Measurements from ENCODE around the gene UBE2L5.

DNA sequence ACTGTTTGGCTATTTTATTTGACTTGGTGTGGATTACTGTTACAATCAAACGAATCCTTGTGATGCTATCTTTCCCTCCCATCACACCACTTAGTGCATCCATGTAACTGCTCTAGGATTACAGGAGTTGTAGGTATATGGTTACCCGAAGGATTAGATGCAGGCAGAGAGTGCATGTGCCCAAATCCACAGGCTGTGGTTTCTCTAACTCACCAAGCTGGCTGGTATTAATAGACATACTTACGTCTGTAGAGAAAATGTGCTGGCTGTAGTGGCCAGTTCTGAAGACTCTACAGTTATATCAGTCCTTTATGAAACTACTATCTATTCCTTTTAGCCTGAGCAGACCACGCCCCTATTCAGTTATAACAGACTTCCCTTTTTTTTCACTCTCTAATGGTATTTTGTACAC lies 44.6 kb downstream of the UBE2L5 start:
- TF ChIP-seq CTCF (IDR thresholded peaks at IDR 0.05) (no peak), POLR2A (IDR thresholded peaks at IDR 0.05) (no peak)

Data from testis (tissue), 2 donors.